GM21526 (cell line): ENCODE measurements around the gene LAMC2.
"Not testable (repeated sequence)": the region's sequence is repeated elsewhere in the genome, so short reads cannot be mapped to it uniquely, and the experiment has no call there.

ENCODE experiments used
- ATAC-seq: cut with Tn5 transposase; IDR thresholded peaks from one replicate; pipeline ENCODE4 v1.9.1; 2021; ENCODE audit warnings: moderate library complexity; ENCODE audit not compliant: unreplicated experiment, low FRiP score

The LAMC2 gene

GRCh38 chr1:183185941-183186490 lies at the start of gene LAMC2:
Gene LAMC2 (plus strand): TSS chr1:183186264. CDS start chr1:183186353, 89 bp downstream.
- ATAC-seq, result no peak

- no peak for ATAC-seq
Observed at GRCh38 chr1:183137782-183138181, 48.3 kb upstream of the LAMC2 start.

GRCh38 chr1:183138301-183138700 lies 47.8 kb upstream of the LAMC2 start:
- no peak for ATAC-seq

- ATAC-seq, result no peak
Observed at GRCh38 chr1:183139281-183139942, 46.7 kb upstream of the LAMC2 start.

- ATAC-seq, result no peak
Observed at GRCh38 chr1:183140633-183141032, 45.4 kb upstream of the LAMC2 start.

GRCh38 chr1:183142171-183142570 lies 43.9 kb upstream of the LAMC2 start:
- ATAC-seq, result no peak

- no peak for ATAC-seq
Observed at GRCh38 chr1:183143576-183144315, 42.3 kb upstream of the LAMC2 start.

- no peak for ATAC-seq
Observed at GRCh38 chr1:183144752-183145151, 41.3 kb upstream of the LAMC2 start.

GRCh38 chr1:183147735-183148134 lies 38.3 kb upstream of the LAMC2 start:
- ATAC-seq, result no peak

GRCh38 chr1:183148599-183148998 lies 37.5 kb upstream of the LAMC2 start:
- ATAC-seq, result no peak

GRCh38 chr1:183149273-183149672 lies 36.8 kb upstream of the LAMC2 start:
- no peak for ATAC-seq

GRCh38 chr1:183150032-183150431 lies 36.0 kb upstream of the LAMC2 start:
- not testable (repeated sequence) for ATAC-seq

- ATAC-seq, result no peak
Observed at GRCh38 chr1:183150445-183150844, 35.6 kb upstream of the LAMC2 start.

GRCh38 chr1:183152180-183152579 lies 33.9 kb upstream of the LAMC2 start:
- no peak for ATAC-seq

GRCh38 chr1:183155939-183156338 lies 30.1 kb upstream of the LAMC2 start:
- ATAC-seq, result no peak

GRCh38 chr1:183159960-183160359 lies 26.1 kb upstream of the LAMC2 start:
- no peak for ATAC-seq

GRCh38 chr1:183161391-183161790 lies 24.7 kb upstream of the LAMC2 start:
- no peak for ATAC-seq

GRCh38 chr1:183163316-183163715 lies 22.7 kb upstream of the LAMC2 start:
- ATAC-seq, result no peak

- no peak for ATAC-seq
Observed at GRCh38 chr1:183164340-183164739, 21.7 kb upstream of the LAMC2 start.

GRCh38 chr1:183164963-183165362 lies 21.1 kb upstream of the LAMC2 start:
- ATAC-seq, result no peak

- no peak for ATAC-seq
Observed at GRCh38 chr1:183165456-183165855, 20.6 kb upstream of the LAMC2 start.

- ATAC-seq, result no peak
Observed at GRCh38 chr1:183166454-183166853, 19.6 kb upstream of the LAMC2 start.
